ENCODE measurements around the gene MXRA8. TPM values are rescaled to one million over a fixed set of nuclear protein-coding genes. Genes with fewer than 3 reads are reported as not detected.

Gene MXRA8
- total RNA-seq, 1 experiment from 2014 or later, result not detected

DNA sequence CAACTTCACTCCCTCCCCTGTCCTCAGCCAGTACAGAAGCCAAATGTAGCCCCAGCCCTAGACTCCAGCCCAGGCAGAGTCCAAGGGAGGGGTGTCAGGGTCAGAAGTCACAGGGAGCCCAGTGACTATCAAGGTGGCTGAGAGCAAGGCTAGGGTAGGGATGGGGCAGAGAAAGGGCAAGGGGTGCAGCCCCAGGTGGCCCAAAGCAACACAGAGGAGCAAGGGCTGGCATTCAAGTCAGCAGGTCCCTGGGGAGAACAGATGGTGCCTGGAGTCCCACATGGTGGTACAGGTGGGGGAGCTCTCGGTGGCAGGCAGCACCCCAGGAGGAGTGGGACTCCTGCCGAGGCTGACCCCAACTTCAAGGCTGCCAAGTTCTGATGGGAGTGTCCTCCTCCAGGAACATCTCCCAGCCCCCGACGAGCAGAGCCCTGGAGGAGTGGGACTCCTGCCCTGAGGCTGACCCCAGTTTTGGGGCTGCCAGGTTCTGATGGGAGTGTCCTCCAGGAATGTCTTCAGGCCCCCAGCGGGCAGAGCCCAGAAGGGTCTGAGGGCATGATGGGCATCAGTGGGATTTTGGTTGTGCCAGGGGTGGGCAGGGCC is 5.5 kb downstream of the MXRA8 start:
- no peak for DNase-seq (ENCODE audit: extremely low read depth, low read depth)

DNA sequence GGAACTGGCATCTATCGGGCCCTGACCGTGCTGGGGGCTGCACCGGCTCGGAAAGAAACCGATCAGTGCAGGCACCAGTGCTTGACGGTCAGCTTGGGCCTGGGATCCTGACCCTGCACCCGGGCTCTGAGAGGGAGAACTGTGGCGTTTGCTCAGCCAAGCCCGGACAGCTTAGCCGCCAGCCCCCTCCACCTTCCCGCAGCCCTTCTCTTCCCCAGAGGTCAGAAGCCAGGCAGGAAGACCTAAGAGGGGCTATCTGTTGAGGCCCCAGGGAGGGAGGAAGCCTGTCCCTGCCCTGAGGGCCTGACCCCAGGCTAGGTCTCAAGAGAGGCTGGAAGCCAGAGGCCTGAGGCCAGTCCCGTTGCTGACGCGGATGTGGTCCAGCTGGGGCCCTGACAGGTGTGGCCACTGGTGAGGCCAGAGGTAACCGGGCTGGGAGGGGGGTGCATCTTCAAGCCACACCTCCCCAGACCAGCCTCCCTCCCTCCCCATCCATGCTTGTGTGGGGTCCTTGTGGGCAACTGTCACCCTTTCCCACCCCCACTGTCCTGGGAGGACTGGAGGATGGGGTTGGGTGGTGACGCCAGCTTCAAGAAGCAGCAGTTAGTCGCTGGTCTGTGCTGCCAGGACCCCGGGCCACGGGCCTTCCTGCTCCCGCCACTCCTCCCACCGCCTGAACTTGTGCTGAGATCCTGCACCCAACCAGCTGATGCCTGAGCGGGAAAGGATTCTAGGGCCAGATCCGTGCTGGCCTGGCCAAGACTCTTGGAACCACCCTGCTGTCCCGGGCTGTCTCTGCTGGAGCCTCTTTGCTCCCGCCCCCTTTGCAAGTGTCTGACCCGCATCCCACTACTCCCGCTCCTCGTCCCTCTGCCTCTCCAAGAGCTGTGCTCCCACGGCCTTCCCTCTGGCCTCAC is 6.6 kb downstream of the MXRA8 start:
- no peak for DNase-seq (ENCODE audit: extremely low read depth, low read depth)

DNA sequence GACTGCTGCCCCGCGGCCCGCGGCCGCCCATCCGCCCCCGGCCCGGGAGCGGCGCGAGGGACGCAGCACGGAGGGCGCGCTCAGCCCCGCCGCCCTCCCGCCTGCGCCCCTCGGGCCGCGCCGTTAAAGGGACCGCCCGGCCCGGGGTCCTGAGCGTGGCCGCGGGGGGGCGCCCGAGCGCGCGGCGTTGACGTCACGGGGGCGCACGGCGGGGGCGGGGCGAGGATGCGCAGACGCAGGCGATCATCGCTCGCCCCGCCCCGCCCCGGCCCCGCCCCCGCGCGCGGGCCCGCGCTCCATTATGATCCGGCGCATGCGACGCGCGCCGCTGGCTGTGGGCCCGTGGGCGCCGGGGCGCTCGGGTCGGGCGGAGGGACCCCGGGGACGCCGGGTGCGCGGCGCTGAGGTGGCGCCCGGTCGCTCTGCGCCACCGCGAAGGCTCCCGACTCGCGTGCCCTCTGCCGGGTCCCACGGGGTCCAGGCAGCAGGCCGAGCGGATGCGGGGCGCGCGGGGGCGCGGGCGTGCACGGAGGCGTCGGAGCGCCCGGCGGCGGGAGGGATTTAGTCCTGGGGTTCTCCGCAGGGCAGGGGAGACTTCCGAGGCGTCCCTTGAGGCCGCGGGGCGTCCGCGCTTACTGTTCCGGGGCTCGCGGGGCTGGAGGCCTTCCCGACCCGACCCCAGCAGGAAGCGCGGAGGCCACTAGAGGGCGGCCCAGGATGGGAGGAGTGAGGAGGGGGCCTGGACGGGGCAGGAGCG is 8.9 kb downstream of the MXRA8 start, which contains the start of gene DVL1:
Gene DVL1 (minus strand): TSS at position 163 of the 757 bp plus-strand sequence. CDS start 353 bp downstream, outside the sequence.
- peak; percentile 28 for DNase-seq (ENCODE audit: extremely low read depth, low read depth)

DNA sequence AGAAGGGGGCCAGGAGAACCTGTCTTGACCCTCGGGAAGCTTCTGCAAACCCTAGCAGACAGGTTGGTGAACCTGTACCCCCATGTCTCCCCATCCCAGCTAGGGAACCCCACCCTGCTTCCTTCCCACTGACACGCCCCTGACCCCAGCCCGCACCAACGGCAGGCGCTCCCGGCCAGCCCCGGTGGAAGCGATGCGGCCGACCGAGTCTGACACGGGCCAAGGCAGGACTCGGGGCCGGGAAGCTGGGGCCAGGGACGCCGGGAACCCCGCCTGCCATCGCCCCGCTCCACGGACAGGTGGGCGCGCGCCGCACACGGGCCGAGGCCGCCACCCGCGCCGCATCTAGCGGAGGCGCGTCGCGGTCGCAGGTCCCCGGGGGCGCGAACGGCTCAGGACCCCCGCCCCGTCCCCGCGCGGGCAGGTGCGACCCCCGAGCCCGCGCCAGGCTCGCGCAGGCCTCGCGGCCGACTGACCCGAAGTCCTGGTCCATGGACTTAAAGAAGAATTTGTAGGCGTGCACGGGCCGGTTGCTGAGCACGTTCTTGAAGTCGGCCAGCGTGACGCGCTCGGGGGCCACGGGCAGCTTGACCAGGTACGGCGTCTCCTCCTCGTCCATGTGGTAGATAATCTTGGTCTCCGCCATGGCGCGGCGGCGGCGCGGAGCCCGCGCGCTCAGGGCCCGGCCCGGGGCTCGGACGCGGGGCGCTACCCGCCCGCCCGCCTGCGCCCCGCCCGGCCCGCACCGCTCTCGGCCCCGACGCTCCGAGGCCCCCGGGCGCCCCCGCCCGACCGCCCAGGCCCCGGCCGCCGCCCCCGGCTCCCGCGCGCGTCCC is 9.7 kb downstream of the MXRA8 start:
- no peak for DNase-seq (ENCODE audit: extremely low read depth, low read depth)

DNA sequence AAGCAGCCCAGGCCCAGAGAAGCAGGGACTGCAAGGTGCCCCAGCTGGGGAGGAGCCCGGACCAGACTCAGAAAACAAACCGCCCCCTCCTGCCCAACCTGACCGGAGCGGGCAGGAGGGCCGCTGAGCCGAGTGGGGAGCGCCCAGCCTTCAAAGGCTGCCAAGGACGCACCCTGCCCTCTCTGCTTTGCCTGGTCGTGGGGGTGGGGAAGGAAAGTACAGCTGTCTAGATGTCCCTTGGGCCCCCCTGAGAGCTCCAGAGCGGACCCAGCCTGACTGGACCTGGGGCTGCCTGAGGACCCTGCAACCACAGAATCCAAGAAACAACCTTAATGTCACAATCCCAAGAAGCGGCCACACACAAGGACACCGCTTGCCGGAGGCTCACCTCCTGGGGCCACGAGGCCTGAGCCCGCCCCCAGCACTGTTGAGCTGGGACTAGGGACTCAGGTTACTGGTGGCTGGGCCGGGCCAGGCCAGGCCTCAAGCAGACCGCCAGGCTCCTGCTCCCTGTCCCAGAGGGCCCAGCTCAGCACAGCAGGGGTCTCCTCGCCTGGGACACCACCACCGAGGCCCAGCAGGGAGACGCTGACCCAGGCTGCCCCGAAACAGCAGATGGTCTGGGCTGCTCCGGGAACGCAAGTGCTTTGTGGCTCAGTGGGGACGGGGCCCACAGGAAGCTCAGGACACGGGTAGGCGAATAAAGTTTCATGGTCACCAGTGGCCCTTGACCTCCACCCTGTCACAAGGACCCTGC is 10.5 kb downstream of the MXRA8 start:
- DNase-seq (ENCODE audit: extremely low read depth, low read depth), result no peak

DNA sequence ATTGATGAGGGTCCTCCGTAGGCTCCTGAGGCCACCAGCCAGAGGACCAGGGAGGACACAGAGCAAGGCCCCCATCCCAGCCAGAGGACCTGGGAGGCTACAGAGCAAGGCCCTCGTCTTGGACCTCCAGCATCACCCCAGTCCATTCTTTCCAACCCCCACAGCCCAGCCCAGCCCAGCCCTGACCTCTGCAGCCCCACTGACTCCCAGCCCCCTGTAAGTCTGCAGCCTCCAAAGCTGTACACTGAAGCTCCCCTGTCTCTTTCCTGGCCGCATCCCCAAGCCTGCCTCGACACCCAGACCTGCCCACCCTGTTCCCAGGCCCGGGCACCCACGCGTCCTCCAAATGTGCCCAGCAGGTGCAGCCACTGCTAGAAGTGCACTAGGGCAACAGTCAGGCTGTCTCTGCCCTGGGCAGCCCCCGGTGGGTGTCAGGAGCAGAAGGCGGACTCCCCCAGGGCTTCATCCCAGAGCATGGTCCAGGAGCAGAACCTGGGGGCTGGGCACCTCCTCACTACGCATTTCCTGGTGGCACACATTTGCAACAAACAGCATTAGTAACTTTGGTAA is 11.2 kb downstream of the MXRA8 start:
- no peak for DNase-seq (ENCODE audit: extremely low read depth, low read depth)

DNA sequence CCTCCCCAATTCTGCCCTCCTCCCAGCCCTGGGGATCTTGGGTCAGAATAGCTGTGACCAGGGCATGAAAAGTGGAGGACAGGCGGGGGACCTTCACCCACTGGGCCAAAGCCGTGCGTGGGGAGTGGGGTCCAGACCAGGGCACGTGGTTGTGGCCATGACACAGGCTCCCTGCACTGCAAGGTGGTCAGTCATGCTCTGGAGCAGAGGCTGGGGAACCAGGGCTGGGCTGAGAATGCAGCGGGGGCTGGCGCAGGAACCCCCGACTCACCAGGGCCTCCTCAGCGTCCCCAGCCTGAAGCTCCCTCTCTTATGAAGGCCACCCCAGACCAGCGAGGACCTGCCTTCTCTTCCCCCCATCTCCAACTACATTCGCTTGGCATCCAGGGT is 11.9 kb downstream of the MXRA8 start:
- DNase-seq (ENCODE audit: extremely low read depth, low read depth), result no peak

DNA sequence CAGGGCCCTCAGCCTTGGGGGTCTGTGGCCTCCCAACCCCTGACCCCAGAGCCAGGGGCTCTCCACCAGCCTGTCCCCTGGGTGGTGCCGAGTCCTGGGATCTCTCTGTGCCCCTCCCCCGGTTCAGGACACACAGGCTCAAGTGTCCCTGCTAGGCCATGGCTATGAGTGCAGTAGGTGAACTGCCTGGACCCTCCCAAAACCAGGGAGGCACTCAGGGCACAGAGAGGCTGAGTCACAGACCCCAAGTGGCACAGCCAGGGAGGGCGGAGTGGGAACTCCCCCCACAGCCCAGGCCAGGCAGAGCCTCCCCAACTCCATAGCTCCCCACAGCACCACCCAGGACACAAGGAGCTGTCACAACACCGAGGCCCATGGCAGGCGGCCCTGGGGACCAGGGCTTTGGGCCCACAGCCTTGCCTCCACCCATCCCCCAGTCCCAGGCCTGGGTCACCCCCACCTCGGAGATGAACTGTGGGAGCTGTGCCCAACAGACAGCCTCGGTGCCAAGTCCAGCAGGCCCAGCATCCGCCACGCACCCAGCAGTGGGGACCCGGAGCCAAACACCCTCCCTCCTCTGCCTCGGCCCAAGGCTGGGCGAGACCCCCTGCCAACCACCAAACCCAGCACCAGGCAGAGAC is 12.4 kb downstream of the MXRA8 start:
- no peak for DNase-seq (ENCODE audit: extremely low read depth, low read depth)

DNA sequence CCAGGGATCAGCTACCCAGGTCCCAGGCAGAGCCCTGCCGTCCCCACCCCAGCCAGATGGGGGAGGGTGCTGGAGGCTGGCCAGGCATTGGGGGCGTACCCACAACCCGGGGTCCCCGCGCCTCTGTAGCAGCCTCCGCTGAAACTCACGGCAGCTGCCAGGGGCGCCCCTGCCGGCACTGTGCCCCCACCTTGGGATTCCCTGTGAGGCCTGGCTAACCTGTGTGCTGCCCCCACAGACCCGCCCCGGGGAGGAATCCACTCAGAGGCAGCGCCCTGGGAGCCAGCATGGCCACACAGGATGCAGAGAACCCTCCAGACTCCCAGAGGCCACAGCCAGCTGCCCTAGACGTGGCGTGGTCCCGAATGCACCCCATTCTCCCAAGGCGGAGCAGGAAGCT is 13.0 kb downstream of the MXRA8 start:
- no peak for DNase-seq (ENCODE audit: extremely low read depth, low read depth)

DNA sequence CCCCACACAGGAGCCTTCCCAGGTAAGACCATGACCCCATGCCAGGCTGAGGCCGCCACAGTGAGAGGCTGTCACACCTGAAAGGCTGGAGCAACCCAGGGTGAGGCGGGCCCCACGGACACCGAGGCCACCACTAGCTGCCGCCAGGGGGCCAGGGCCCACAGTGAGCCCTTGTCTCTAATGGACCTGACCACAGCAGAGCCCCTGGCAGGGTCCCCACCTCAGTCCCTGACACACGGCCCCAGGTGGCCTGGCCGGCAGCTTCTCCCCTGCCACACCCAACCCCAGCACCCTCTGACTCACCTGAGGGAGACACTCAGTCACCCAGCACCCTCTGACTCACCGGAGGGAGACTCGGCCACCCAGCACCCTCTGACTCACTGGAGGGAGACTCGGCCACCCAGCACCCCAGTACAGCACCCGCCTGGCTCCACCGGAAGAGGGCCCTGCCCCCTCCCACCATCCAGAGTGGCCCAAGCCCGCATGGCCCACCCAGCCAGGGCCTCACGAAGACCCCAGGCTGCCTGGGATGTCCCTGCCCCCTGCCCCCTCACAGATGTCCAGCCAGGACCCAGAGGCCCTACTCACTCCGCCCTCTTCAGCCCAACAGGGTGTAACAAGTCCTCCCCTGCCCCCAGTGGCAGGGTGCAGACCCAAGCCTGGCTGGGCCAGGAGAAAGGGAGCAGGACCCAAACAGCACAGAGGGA is 13.5 kb downstream of the MXRA8 start:
- DNase-seq (ENCODE audit: extremely low read depth, low read depth), result peak; percentile 77

DNA sequence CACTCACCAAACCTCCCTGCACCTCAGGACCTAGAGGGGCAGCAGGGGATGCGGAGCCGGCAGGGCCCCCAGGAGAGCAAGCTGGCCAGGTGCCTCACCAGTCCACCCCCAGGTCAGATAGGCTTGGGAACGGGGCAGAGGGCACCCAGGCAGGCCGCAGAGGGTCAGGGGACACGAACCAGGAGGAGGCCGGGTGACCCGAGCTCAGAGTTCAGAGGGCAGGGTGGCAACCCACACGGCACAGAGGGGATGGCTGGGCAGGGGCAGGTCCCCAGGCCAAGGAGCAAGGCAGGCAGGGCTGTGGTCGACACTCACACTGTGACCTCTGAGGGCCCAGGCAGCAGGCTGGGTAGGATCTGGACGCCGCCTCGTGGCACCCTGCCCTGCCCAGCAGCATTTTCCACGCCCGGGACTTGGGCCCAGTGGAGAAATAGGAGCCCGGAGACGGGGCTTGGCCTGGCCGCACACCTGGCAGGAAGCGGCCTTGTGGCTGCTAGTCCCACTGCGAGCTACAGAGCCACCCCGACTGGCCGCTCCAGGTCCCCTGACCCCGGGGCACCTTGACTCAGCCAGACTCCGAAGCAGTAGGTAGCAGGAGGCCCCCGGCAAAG is 14.4 kb downstream of the MXRA8 start:
- no peak for DNase-seq (ENCODE audit: extremely low read depth, low read depth)

DNA sequence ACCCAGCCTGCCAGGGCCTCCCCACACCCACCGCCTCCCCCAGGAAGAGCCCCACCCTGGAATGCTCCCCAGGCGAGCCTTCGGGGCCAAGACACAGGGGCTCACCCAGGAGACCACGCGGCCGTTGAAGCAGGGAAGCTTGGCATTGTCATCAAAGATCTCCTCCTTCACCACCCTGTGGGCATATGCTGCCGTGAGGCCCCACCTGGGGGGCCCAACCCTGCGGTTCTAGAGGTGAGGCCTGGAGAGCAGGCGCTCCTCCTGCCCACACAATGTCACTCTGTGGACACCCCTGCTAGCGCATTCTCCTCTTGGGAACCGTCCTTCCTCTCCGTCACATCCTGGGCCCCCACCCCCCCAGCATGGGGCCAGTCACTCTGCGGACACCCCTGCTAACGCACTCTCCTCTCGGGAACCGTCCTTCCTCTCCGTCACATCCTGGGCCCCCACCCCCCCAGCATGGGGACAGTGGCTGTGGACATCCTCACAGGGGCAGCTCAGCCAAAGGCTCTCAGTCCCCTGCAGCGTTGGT is 15.7 kb downstream of the MXRA8 start:
- no peak for DNase-seq (ENCODE audit: extremely low read depth, low read depth)

DNA sequence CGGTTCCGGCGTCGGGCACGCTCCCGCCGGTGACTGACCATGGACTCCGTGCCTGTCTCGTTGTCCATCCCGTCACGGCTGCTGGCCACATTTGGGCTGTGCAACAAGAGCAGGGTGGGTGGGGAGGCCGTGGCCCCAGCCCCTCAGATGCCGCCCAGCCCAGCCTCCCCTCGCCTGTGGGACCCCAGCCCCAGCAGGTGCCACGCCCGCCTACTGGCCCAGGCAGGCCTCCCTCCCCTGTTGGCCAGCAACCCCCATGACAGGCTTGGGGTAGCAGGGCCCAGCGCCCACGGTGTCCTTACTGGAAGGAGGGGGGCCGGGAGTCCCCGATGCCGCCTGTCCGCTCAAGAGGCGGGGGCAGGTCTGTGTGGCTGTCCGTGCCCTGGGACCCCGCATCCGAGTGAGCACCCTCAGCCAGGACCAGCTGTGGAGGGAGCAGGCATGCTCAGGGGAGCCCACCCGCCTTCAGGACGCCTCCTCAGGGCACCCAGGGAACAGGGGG is 16.2 kb downstream of the MXRA8 start:
- DNase-seq (ENCODE audit: extremely low read depth, low read depth), result no peak

DNA sequence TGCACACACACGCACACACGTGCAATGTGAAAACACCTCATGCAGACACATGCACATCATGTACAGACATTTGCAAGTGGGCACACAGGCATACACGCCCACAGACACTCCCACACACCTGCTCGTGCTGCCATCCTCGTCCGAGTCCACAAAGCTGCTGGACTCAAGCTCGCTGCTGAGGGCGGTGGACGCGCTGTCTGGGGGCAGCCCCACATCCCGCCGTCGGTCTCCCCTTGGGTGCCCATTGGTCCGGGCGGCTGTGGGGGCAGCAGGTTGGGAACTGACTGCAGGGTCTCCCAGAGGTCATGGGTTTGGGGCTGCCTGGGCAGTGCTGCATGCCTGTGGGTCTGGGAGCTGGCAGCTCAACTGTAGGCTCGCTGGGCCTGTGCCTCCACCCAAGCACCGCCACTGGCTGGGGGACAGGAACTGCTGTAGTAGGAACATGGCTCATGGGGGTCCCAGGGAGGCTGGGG is 16.8 kb downstream of the MXRA8 start:
- DNase-seq (ENCODE audit: extremely low read depth, low read depth), result no peak

DNA sequence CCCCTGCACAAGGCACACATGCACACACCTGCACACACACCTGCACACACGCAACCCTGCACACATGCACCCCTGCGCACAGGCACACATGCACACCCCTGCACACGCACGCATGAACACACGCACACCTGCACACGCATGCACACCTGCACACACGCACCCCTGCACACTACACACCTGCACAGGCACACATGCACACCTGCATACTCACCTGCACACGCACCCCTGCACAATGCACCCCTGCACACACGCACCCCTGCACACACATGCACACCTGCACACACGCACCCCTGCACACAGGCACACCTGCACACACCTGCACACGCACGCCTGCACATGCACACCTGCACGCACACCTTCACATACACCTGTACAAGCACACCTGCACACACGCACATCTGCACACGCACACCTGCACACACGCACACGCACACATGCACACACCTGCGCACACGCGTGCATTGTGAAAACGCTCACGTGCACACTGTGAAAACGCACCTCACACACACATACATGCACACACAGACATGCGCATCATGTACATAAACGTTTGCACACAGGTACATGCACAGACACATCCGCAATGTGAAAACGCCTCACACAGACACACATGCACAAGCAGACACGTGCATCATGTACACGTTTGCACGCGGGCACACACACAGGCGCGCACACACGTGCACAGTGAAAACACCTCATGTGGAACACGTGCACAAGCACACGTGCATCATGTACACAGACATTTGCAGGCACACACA is 17.4 kb downstream of the MXRA8 start:
- DNase-seq (ENCODE audit: extremely low read depth, low read depth), result no peak

DNA sequence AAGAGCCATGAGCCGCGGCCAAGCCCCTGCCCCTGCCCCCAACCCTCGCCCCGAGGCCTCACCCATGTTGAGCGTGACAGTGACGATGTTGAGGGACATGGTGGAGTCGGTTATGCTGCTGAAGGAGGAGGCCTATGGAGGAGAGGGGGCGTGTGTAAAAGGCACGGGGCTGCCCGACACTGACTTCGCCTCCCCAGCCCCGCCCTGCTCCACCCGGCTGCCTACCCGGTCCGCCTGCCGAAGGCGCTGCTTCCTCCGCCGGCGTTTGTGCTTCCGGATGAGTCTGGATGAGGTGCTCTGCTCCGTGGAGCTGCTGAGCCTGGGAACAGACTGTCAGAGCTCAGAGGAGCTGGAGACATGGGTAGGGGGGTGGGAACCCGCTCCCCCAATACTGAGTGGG is 18.2 kb downstream of the MXRA8 start:
- no peak for DNase-seq (ENCODE audit: extremely low read depth, low read depth)

DNA sequence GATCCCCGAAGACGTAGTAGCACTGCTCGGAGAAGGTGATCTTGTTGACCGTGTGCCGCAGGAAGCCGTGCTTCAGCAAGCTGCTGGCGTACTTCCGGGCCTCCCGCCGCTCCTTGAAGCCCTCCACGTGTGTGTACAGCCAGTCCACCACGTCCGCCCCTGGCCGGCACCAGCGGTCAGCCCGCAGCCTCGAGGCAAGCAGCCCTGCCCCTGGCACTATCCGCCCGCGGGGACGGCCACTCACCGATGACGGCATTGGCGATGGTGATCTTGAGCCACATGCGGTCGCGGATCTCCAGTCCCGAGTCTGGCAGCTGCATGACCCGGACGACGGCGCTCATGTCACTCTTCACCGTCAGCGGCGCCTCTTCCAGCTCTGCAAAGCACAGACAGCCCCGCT is 20.1 kb downstream of the MXRA8 start:
- no peak for DNase-seq (ENCODE audit: extremely low read depth, low read depth)

Data from NCI-H460 (cell line).